GM21390 (cell line): ENCODE data around the gene GALNT18.

Experiments
- ATAC-seq: cut with Tn5 transposase; IDR thresholded peaks from one replicate; pipeline ENCODE4 v1.9.1; 2021; ENCODE audit not compliant: unreplicated experiment

The GALNT18 gene

DNA sequence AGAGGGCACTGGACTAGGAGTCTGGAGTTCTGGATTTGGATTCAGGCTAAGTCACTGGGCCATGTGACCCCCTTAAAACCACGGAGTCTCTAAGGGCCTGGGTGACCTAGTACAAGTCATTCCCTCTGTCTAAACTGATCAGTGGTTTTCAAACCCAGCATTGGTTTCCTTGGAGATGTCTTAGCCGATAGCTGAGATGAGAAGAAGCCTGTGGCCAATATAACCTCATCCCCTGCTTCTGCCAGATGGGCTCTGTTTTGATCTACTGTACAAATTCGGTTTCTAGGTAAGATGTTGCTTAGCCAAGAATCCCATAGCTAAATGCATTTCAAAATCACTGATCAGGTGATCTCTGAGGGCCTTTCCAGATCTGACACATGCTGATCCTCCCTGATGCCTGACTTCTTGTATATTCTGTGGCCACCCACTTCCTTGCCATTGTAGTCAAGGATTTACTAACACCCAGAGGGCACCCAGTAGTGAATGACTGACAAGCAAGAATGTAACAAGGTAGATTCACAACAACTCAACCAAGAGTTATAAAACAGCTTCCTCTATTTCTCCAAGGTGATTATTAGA is 53.1 kb downstream of the GALNT18 start:
- no peak for ATAC-seq

DNA sequence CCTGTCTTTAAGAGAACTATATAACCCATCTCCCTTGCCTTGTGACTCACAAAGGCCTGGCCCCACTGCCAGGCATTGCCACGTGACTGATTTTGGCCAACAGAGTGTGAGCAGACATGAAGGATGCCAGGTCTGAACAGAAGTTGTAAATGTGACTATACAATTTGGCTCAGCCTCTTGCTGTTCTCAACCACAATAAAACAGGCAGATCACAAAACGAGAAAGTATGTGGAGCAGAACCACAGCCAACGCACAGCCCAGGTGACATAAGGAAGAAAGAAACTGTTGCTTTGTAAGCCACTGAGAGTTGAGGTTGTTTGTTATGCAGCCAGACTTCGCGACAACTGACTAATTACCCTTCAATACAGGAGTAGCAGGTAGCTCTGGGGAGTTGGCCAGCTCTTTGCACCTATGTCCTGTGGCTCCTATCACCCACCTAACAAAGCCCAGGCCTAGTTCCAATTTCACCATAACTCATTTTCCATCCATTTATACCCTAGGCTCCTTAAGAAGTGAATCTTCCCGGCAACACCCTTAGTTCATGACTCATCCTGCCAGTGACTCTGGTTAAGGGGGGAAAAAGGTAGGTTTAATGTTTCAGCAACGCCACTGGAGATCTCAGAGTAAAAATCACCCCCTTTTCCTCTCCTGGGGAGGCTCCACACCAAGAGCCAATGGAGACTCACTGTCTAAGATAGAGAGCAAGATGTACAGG is 53.7 kb downstream of the GALNT18 start:
- no peak for ATAC-seq

DNA sequence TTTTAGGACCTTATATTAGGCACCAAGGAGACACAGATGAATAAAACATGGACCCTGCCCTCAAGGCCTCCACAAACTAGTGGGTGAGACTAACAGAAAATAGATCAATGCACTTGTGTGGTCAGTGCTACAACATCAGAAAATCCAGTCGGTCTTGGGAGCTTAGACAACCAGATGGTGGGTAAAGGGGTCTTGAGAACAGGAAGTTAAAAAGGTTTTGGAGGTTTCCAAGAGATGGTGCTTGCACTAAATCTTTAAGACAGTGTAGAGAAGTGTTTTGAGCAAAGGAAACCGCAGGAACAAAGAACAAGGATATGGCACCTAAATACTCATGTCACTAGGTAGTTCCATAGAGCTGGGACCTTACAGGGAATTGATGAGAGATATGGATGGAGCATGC is 56.2 kb downstream of the GALNT18 start:
- ATAC-seq, result no peak

GRCh38 chr11:11563200-11563975 is 58.4 kb downstream of the GALNT18 start:
- ATAC-seq, result no peak

DNA sequence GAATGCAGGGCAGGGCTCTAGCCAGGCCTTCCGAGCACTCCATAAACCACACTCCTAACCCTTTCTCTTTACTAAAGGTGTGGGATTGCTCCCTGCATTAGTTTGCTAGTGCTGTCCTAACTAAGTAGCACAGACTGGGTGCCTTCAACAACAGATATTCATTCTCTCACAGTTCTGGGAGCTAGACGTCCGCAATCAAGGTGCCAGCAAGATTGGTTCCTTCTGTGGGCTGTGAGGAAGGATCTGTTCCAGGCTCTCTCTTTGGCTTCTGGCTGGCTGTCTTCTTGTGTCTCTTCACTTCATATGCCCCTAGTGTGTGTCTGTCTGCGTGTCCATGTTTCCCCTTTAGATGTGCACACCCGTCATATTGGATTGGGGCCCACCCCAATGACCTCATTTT is 59.8 kb downstream of the GALNT18 start:
- ATAC-seq, result no peak

- no peak for ATAC-seq
These were observed 63.0 kb downstream of the GALNT18 start for GRCh38 chr11:11558826-11559225.

- no peak for ATAC-seq
These were observed 63.4 kb downstream of the GALNT18 start for GRCh38 chr11:11558396-11558795.

- ATAC-seq, result no peak
These were observed 66.6 kb downstream of the GALNT18 start for GRCh38 chr11:11555208-11555607.

DNA sequence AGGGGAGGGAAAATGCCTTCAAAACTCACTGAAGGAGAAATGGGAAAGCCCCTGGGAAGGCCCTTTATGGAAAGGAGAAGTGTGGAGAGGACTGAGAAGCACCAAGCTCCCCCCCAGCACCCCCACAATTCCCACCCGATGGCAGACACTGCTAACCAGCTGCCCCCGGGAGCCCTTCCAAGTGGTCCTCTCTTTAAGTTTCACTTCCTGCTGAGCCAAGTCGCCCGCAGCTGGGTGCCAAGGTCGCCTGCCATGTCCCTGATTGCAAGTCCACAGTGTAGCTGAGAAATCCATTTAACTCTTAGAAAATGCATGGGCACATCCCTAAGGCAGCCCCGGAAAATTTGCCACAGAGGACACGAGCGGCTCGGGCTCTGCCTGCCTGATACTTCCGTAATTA is 68.2 kb downstream of the GALNT18 start:
- ATAC-seq, result no peak

GRCh38 chr11:11552529-11553087 is 69.2 kb downstream of the GALNT18 start:
- no peak for ATAC-seq

- no peak for ATAC-seq
These were observed 71.3 kb downstream of the GALNT18 start for GRCh38 chr11:11550534-11550933.

- no peak for ATAC-seq
These were observed 76.2 kb downstream of the GALNT18 start for GRCh38 chr11:11545285-11546275.

GRCh38 chr11:11543656-11544055 is 78.1 kb downstream of the GALNT18 start:
- no peak for ATAC-seq

GRCh38 chr11:11540157-11540556 is 81.6 kb downstream of the GALNT18 start:
- no peak for ATAC-seq

DNA sequence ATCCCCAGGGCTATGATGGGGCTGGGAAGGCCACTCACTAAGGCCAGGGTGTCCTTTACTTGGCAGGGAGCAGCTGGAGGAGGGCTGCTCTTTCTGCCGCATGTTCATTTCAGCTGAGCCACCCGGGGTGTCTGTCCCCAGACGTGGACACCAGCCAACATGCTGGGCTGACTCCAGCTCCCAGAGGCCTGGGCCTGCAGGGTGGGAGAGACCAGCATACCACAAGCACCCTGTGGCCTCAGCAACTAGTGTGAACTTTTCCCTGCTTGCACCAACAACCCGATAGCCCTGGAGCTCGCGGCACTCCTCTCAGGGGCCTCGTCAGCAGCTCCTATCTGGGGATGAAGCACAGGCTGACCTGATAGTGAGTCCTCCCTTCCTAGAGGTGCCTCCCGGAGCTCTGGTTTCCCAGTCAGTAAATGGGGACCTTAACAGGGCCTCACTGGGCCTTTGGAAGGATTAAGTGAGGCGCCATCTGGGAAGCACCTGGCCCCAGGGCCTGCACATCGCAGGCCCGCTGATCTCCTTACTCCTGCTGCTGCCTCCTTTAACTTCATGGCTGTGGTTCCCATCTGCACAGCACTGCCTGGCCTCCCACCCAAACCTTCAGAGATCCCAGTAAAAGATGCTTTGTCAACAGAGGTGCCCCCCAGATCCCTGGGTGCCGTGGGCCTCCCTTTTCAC is 83.4 kb downstream of the GALNT18 start:
- ATAC-seq, result no peak

GRCh38 chr11:11537871-11538270 is 83.9 kb downstream of the GALNT18 start:
- no peak for ATAC-seq

DNA sequence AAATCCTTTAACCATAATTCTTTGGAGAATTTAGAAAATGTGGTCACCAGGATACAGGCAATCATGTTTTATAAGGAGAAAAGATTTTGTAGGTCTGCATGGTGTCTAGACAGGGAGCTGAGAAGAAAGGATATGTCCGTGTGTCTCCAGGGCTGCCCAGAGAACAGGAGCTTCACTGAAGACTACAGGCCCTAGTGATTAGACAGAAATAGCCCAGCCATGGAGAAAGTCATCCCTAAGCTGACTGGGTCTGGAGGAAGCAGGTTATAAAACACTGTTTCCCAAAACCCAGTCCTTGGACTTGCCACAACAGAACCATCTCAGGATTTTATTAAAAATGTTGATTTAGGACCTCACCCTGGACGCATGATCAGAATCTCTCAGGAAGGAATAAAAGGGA is 84.4 kb downstream of the GALNT18 start:
- no peak for ATAC-seq

DNA sequence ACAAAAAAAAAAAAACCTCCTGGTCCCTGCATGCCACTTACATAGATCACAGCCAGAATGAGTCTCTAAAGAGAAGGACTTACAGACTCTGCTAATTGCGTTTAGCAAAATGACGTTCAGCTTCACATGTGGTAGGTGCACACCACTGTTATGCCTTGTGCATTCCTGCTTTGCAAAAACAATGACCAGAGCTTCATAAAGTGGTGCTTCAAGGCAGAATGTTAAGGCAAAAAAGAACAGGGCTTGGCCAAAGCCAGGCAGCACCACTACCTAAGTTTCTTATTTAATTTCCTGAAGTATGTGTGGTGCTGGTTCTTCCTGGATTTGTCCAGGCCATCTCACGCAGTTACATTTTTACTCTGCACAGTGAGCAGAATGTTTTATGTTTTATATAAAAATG is 85.2 kb downstream of the GALNT18 start:
- ATAC-seq, result no peak

- no peak for ATAC-seq
These were observed 86.2 kb downstream of the GALNT18 start for GRCh38 chr11:11535611-11536010.

DNA sequence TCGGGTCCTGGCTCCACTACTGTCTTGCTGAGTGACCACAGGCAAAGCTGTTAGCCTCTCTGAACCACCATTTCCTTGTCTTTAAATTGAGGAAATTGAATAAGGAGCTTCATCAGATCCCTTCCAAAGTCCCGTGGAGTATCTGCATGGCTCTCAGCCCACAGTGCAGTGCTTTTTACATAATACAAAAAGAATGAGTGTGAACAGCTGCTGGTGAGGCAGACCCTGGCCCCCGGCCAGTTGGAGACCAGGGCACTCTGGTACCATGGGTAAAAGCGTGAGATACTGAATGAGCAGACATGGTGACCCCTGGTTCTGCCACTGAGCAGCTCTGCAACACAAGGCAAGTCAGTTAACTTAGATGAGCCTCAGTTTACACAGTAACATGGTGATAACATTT is 86.8 kb downstream of the GALNT18 start:
- no peak for ATAC-seq
